PC-3 (cell line): ENCODE measurements around the gene ARHGAP26. TPM values are rescaled to one million over a fixed set of nuclear protein-coding genes. Genes with fewer than 3 reads are reported as not detected.

ENCODE experiments used
- ATAC-seq: fragments of 200-7000 bp; cut with Tn5 transposase; 2 replicates; pipeline ENCODE4 v1.9.1; 2020; ENCODE audit warnings: mild to moderate bottlenecking, moderate library complexity
- BruUV-seq: library from RNA; stranded (reverse); fragments of 400-500 nt; replicated peaks from 2 replicates; lab custom pipeline; 2021; lab: Mats Ljungman, UMichigan
- CTCF ChIA-PET: fragments of 300-600 bp; sonication (Branson Sonifier 250); formaldehyde crosslinking; loops from one replicate; lab custom pipeline; 2022; ENCODE audit warnings: antibody characterized with exemption; lab: Charles Lee
- POLR2A ChIA-PET: fragments of 300-600 bp; sonication (Branson Sonifier 250); formaldehyde crosslinking; loops from one replicate; lab custom pipeline; 2022; ENCODE audit warnings: antibody characterized with exemption; ENCODE audit not compliant: unreplicated experiment; lab: Charles Lee
- DNase-seq: peaks from one replicate; pipeline ENCODE4 v3.0.0-alpha.2; 2015
- H2AFZ ChIP-seq: fragments of 300-600 bp; sonication (generic); 2 replicates; pipeline ENCODE4 v1.6.0; 2016; ENCODE audit warnings: antibody characterized with exemption, low read length
- H3F3A ChIP-seq: fragments of 300-600 bp; sonication (generic); one replicate; pipeline ENCODE4 v1.6.0; 2017; ENCODE audit warnings: antibody characterized with exemption, low read length, control low read depth, mild to moderate bottlenecking; ENCODE audit not compliant: unreplicated experiment
- H3K27ac ChIP-seq: fragments of 300-600 bp; sonication (generic); 2 replicates; pipeline ENCODE4 v1.5.1; 2016; ENCODE audit warnings: mild to moderate bottlenecking, low read length
- H3K27me3 ChIP-seq: fragments of 300-600 bp; sonication (generic); 2 replicates; pipeline ENCODE4 v1.6.1; 2016; ENCODE audit warnings: low read length, mixed read lengths
- H3K36me3 ChIP-seq: fragments of 300-600 bp; sonication (generic); 2 replicates; pipeline ENCODE4 v1.6.1; 2016; ENCODE audit warnings: low read depth, mixed run types, low read length, mixed read lengths
- H3K4me1 ChIP-seq: fragments of 300-600 bp; sonication (generic); 2 replicates; pipeline ENCODE4 v1.5.1; 2016; ENCODE audit warnings: low read length; ENCODE audit not compliant: insufficient read depth
- H3K4me2 ChIP-seq: fragments of 300-600 bp; sonication (generic); 2 replicates; pipeline ENCODE4 v1.6.0; 2016; ENCODE audit warnings: low read length
- H3K4me3 ChIP-seq: fragments of 300-600 bp; sonication (generic); 2 replicates; pipeline ENCODE4 v1.5.1; 2016; ENCODE audit warnings: mild to moderate bottlenecking, low read length, mixed read lengths
- H3K79me2 ChIP-seq: fragments of 300-600 bp; sonication (generic); 2 replicates; pipeline ENCODE4 v1.6.1; 2017; ENCODE audit warnings: low read length, mixed read lengths
- H3K9ac ChIP-seq: fragments of 300-600 bp; sonication (generic); 2 replicates; pipeline ENCODE4 v1.6.0; 2016; ENCODE audit warnings: mild to moderate bottlenecking, low read length
- H3K9me2 ChIP-seq: fragments of 300-600 bp; sonication (generic); replicated peaks from 2 replicates; pipeline ENCODE4 v1.6.1; 2016; ENCODE audit warnings: mixed run types, low read length, mixed read lengths
- H3K9me3 ChIP-seq: fragments of 300-600 bp; sonication (generic); 2 replicates; pipeline ENCODE4 v1.6.1; 2016; ENCODE audit warnings: low read length, mixed read lengths
- H4K20me1 ChIP-seq: fragments of 300-600 bp; sonication (generic); 2 replicates; pipeline ENCODE4 v1.6.1; 2016; ENCODE audit warnings: low read length, mixed read lengths
- CTCF ChIP-seq: fragments of 300-600 bp; sonication (generic); conservative IDR thresholded peaks from 2 replicates; pipeline ENCODE4 v1.5.1; 2017; ENCODE audit warnings: antibody characterized with exemption, low read depth, mild to moderate bottlenecking, low read length
- EZH2 ChIP-seq: fragments of 300-600 bp; sonication (generic); IDR thresholded peaks from one replicate; pipeline ENCODE4 v1.6.1; 2017; ENCODE audit warnings: antibody characterized with exemption, mild to moderate bottlenecking, low read length; ENCODE audit not compliant: unreplicated experiment
- EZH2phosphoT487 ChIP-seq: fragments of 300-600 bp; sonication (generic); IDR thresholded peaks from 2 replicates; pipeline ENCODE4 v1.6.1; 2018; ENCODE audit warnings: mild to moderate bottlenecking, antibody characterized with exemption, low read length, borderline replicate concordance
- intact Hi-C: fragments of 100-400 bp; cut with micrococcal nuclease; formaldehyde crosslinking; loops from 2 replicates; pipeline ENCODE4 v1.9.0; 2023
- total RNA-seq: library from RNA; depleted of rRNA; stranded (reverse); fragments of >200 nt; gene quantifications from 2 replicates; pipeline ENCODE4 v1.2.3, GENCODE V29; 2014

ARHGAP26 gene
- total RNA-seq, 1 experiment from 2014 or later, result 11.7 TPM

- ChIA-PET CTCF (no interaction called here), POLR2A (interaction anchor here (0.8 kb wide), 1 partner anchor 24 kb away, joined by 5 read pairs; no protein-coding TSS in a partner anchor)
- BruUV-seq, result no TSS peak
- Histone ChIP-seq H3K9ac (peak overlapping the region; percentile 41; the same call in 1 of the 2 replicates), H3K4me3 (no peak overlapping the region), H3K27me3 (no peaks in the 10 kb centered on the region), H3K36me3 (peaks cover 10% of the 10 kb centered on the region; the same call in 1 of the 2 replicates), H3K4me2 (peak overlapping the region; percentile 65), H3K27ac (peak overlapping the region; percentile 92), H3K79me2 (no peaks in the 10 kb centered on the region), H3K9me3 (no peaks in the 10 kb centered on the region), H4K20me1 (no peaks in the 10 kb centered on the region), H2AFZ (no peak overlapping the region), H3K9me2 (no peaks in the 10 kb centered on the region), H3K4me1 (peaks cover 55% of the 10 kb centered on the region), H3F3A (no peaks in the 10 kb centered on the region)
- DNase-seq, result peak; percentile 38
- intact Hi-C loops, result no loop called here
- TF ChIP-seq CTCF (no peak), EZH2phosphoT487 (no peak), EZH2 (no peak)
- no peak for ATAC-seq
Observed at GRCh38 chr5:143059355-143059754, 289.2 kb downstream of the ARHGAP26 start.

DNA sequence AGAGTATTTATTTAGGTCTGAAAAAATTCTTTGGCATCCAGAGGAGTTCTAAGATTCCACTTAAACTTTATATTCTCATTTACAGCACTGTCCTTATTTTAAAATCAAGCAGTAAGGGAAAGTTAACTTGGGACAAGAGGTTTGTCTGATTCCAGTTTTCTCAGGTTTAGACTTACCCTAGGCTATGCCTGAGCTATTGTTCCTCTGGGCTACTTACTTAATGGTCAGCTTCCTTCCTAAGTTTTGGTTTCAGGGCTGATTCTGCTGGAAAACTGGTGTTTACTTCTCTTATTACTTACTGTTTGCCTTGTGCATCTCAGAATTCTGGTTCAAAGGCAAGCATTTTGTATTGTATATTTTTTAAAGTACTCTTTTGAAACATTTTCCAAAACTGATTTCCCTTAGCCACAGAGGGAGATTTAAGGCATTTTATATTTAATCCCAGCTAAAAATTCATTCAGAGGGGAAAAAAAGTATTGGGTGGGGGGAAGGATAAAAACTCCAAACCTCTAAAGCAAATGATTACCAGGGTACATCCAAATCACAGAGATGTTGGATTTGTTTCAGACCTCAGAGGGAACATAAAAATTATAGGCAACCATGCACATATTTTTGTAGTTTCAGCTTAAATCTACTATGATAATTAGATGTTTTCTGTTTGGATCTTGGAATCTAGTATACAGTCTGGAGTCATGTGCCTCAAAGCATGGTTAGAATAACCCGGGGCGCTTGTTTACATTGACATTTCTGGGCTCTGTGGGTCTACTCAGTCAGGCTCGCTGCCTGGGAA, 290.0 kb downstream of the ARHGAP26 start:
- Histone ChIP-seq H3K4me1 (peaks cover 61% of the 10 kb centered on the region), H4K20me1 (no peaks in the 10 kb centered on the region), H3K4me3 (no peak overlapping the region), H3K36me3 (peaks cover 10% of the 10 kb centered on the region; the same call in 1 of the 2 replicates), H3K9me2 (no peaks in the 10 kb centered on the region), H3F3A (no peaks in the 10 kb centered on the region), H2AFZ (no peak overlapping the region), H3K4me2 (peak overlapping the region; percentile 65), H3K79me2 (no peaks in the 10 kb centered on the region), H3K9ac (peak overlapping the region; percentile 41), H3K27me3 (no peaks in the 10 kb centered on the region), H3K27ac (peak overlapping the region; percentile 92), H3K9me3 (no peaks in the 10 kb centered on the region)
- TF ChIP-seq CTCF, result no peak
- TF ChIP-seq EZH2phosphoT487, result no peak
- TF ChIP-seq EZH2, result no peak
- no TSS peak for BruUV-seq
- ChIA-PET CTCF (no interaction called here), POLR2A (interaction anchor here (0.7 to 0.8 kb wide), 2 partner anchors 9 to 23 kb away, joined by 3 to 5 read pairs; no protein-coding TSS in a partner anchor)
- DNase-seq, result peak; percentile 51
- intact Hi-C loops, result loop anchor here (1.0 to 2.0 kb wide), 2 partner anchors 21 to 117 kb away; no protein-coding TSS in a partner anchor
- peak; percentile 54 for ATAC-seq
